COLO668 (cell line): ENCODE data around the gene CCNT2.
"Not testable (repeated sequence)": the region's sequence is repeated elsewhere in the genome, so short reads cannot be mapped to it uniquely, and the experiment has no call there.

Source experiments
- DNase-seq: peaks from one replicate; lab custom pipeline; 2025; ENCODE audit not compliant: unreplicated experiment; lab: John Stamatoyannopoulos, UW

Gene CCNT2

DNA sequence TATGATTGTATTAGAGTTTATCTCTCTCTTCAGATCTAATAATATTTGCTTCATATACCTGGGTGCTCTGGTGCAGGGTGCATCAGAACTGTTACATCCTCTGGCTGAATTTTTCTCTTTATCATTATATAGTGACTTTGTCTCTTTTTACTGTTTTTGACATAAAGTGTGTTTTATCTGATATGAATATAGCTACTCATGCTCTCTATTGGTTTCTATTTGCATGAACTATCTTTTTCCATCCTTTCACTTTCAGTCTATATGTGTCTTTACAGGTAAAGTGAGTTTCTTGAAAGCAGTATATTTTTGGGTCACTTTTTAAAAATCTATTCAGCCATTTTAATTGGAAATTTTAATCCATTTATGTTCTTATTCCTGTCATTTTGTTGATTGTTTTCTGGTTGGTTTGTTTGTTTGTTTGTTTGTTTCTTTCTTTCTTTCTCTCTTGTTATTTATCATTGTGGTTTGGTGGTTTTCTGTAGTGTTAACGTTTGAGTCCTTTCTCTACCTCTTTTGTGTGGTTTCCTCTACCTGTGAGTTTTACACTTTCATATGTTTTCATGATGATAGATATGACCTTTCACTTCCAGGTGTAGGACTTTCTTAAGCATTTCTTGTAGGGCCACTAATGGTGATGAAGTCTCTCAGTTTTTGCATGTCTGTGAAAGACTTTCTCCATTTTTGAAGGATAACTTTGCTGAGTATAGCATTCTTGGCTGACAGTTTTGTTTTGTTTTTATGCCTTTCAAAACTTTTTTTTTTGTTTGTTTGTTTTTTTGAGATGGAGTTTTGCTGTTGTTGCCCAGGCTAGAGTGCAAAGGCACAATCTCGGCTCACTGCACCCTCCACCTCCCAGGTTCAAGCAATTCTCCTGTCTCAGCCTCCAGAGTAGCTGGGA lies 54.9 kb downstream of the CCNT2 start:
- DNase-seq = no peak

DNA sequence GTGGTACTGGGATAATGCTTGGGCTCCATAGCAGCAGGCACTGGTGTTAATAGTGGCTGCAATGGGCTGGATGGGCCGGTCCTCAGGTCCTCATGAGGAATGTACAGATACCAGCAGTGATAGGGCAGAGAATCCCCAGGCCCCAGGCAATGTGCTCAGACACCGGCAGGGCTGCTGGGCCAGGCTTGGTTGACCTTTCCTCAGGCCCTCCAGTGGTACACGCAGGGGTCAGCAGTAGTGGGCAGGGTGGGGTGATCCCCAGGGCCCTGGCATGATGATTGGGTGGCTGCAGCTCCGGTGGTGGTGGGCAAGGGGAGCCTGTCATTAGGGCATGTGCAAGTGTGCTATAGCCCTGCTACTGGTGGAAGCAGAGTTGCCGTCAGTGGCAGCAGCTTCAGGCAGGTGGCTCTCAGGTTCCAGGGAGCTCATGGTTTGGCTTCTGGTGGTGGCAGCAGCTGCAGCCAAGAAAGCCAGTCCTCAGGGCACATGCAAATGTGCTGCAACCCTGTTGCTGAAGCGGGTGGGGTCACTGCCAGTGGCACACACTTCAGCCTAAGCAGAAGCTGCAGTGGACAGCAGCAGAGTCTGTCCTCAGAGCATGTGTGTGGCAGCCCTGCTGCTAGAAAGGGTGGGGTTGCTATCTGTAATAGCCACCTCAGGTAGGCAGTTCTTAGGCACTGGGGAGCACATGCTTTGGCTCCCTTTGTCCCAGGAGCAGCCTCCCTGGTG lies 56.8 kb downstream of the CCNT2 start:
- DNase-seq = no peak

DNA sequence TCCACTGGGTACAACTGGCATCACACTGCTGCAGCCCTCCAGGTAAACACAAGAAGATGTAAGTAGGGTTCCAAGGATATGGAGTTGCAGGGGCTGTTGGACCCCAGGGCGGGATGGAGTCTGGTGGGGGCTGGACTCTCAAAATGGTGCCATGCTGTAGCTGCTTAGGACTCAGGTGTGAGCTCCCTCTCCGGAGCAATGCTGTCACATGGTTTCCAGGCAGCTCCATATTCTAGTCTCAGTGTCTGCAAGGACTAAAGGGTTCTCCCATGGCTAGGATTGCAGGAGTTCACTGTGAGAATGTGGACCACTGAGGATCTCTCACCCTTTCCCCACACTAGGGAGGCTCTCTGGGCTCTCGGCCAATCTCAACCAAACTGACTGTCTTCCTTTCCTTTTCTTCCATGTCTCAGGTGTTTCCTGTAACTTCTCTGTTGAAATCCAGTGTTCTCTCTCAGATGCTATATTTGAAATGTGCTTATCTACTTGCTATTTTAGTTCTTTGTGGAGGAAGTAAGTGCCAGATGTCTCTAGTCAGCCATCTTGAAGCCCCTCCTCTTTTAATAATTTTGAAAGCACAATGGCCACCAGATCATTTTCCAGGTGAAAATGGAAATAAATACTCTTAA lies 57.6 kb downstream of the CCNT2 start:
- DNase-seq = no peak

DNA sequence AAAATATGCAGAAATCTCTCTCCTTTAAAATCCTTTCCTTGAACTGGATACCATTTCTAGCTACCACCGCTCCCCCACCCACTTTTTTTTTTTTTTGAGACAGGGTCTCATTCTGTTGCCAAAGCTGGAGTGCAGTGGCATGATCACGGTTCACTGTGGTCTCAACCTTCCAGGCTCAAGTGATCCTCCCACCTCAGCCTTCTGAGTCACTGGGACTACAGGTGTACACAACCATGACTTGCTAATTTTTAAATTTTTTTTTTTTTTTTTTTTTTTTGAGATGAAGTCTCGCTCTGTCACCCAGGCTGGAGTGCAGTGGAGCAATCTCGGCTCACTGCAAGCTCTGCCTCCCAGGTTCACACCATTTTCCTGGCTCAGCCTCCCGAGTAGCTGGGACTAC lies 58.5 kb downstream of the CCNT2 start:
- not testable (repeated sequence) for DNase-seq

DNA sequence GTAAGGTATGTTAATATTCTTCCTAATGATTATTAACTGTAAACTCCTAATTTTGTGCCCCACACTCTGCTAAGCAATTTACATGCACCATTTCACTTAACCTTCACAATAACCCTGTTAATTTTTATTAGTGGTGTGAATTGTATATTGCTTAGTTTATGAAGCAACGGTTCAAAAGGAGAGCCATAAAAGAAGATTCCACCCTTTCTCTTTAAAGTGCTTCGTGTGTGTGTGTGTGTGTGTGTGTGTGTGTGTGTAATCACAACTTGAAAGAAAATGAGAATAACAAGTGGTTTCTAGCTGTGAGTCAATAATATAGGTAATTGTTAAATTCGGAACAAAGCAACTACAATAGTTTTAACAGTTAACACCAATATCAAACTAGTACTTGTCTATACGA lies 60.6 kb downstream of the CCNT2 start:
- no peak for DNase-seq

DNA sequence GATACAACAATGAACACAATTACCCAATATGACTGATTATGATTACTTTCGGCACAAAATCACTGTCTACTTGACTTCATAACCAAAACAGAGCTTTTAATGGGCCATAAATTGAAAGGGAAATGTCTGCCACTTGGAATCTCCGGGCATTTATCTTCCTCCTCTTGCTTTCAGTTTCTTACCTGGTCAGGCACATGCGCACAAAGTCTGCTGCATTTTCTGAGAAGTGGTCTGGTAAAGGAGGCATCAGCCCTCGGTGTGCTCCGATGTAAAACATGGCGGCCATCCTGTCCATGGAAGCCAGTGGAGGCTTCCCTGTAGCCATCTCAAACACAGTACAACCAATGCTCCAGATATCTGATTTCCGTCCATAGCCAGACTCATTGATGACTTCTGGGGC lies 62.0 kb downstream of the CCNT2 start:
- DNase-seq = no peak

DNA sequence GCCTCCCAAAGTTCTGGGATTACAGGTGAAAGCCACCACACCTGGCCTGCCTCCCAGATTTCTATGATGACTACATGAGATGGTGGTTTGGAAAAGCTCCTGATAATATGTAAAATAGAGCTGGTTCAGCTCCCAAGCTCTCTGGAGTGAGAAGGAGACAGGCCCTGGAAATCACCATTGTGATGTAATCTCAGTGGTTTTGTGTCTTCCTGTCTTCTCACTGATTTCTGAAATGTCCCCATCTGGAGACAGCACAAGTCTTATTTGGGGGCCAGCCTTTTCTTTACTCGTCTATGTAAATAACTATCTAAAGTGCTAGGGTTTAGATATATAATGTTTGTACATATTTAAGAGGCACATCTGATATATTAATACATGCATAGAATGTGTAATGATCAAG lies 64.0 kb downstream of the CCNT2 start:
- no peak for DNase-seq

DNA sequence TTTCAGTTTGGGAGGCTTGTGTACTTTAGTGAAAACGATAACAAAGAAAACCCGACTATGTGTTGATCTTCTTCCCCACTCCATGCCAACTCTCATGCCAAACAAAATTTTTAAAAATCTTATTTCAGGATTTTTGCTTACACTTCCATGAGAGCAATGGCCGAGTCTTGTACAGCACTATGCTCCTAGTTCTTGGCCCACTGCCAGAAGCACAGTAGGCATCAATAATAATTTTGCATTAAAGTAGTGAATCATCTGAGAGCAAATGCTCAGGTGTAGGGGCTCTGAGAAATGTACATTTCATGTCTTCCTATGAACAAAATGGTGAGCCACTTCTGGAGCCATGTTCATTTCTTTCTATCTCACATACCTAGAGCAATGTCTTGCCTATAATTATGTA lies 66.4 kb downstream of the CCNT2 start:
- DNase-seq = no peak

DNA sequence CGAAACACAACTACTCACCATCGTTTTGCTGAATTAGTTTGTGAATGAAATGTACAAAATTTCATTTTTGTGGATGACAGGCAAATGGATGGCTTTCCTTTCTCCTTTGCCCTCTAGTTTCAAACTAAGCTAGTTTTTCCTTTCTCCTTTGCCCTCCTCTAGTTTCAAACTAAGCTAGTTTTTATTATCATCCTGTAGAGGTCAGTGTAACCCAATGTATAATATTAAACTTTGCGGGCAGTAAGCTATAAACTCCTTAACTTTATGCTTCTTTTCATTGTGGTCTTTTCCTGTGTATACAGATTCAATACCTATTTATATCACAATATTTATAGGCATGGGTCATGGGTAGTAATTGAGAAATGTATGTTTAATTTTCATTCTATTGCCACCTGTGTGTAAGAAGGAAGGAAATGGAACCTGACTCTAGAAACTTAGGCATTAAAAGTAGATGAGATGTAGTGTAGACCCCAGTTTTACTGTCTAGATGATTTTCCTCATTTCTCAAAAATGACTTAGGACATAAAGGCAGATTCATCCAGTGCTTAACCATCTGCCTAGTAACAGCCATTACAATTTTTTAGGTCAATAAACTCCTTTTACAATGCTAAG lies 70.5 kb downstream of the CCNT2 start:
- no peak for DNase-seq

DNA sequence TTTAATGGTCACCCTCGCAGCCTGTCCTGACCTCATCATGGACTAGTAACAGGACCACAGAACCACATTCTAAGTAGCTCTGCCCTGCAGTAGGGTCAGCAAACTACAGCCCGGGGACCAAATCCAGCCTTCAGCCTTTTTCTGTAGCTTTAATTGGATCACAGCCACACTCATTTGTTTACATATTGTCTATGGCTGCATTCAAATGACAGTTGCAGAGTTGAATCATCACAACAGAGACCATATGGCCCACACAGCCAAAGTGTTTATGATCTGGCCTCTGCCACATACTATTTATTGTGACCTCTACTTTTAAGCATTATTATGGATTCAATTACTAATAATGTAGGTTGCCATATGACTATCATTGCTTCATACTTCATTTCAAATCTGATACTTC lies 80.9 kb downstream of the CCNT2 start:
- DNase-seq = no peak

DNA sequence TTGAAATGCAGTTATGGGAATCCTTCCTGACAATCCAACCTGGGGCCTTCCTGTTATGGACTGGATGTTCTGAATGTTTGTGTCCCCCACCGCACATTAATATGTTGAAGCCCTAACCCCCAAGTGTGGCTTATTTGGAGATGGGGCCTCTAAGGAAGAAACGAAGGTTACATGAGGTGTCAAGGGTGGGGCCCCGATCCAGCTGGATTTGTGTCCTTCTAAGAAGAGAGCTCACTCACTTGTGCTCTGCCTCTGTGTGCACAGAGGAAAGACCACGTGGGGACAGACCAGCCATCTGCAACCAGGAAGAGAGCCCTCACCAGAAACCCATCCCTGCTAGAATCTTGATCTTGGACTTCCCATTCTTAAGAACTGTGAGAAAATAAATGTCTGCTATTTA lies 84.2 kb downstream of the CCNT2 start:
- no peak for DNase-seq

DNA sequence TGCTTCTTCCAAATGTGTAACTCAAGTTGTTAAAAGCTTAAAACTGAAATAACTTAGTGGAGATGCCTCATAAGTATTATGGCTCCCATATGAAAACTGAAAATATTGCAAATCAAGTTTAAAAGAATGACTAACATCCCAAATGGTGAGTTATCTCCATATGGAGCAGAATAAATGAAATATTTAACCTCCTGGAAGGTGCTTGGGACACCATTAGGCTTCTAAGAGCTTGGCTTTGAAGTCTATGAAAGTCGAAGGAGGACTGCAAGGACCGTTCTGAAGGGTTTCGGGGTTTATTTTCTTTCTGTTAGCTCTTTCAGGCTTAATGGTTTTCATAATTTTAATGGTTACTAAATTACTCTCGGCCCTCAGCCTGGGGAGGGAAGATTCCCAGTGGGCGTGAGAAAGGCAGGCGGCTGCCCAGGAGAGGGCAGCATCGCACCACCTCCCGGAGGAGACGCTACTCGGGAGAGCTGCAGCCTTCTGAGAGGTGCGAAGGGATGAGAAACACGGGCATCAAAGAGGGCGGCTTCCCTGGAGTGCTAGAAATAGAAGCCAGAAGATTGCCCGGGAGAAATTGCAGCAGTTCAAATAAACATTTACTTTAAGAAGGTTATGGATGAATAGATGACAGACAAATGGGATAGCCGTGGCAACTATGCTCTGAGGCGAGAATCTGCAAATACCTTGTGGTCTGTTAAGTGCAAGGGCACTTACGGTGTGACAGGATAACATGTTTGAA lies 85.6 kb downstream of the CCNT2 start:
- peak; percentile 76 for DNase-seq

DNA sequence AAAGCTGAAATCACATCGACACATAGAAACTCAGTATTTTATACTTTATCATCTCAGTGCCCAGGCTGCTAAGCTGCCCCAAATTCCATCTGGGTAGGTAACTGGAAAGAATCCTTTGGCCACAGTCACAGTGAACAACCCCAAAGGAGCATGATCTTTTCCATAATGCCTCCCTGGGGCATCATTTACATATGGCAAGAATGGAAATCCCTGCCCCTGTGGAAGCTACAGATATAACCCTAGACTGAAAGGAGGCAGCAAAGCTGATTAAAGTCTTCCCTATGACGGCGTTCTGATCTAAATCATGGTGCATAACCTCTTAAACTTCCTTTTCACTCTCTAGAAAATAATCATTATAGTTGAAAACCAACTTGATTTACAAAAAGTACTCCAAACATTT lies 87.1 kb downstream of the CCNT2 start:
- no peak for DNase-seq
